Ascending aorta (tissue), 2 donors: Measurements from ENCODE around the gene ZSWIM7. TPM values are rescaled to one million over a fixed set of nuclear protein-coding genes. Genes with fewer than 3 reads are reported as not detected.

Experiments used
- DNase-seq, 2 donors: peaks; one replicate each; pipeline ENCODE4 v3.0.0-alpha.2; 2019; ENCODE audit warnings: low spot score in 2 of 2
- H3K27ac ChIP-seq, 2 donors: fragments of 200-600 bp; sonication (generic); one replicate each; pipeline ENCODE4 v1.5.1; 2016 to 2017; ENCODE audit warnings: mild to moderate bottlenecking in 1 of 2
- H3K27me3 ChIP-seq: fragments of 200-600 bp; sonication (generic); one replicate; pipeline ENCODE4 v1.5.1; 2017
- H3K36me3 ChIP-seq, 2 donors: fragments of 200-600 bp; sonication (generic); one replicate each; pipeline ENCODE4 v1.5.1; 2016
- H3K4me1 ChIP-seq, 2 donors: fragments of 200-600 bp; sonication (generic); one replicate each; pipeline ENCODE4 v1.5.1; 2016 to 2017; ENCODE audit warnings: mild to moderate bottlenecking in 1 of 2
- H3K4me3 ChIP-seq, 2 donors: fragments of 200-600 bp; sonication (generic); one replicate each; pipeline ENCODE4 v1.5.1; 2016 to 2017; ENCODE audit warnings: mild to moderate bottlenecking in 1 of 2
- H3K9me3 ChIP-seq, 2 donors: fragments of 200-600 bp; sonication (generic); one replicate each; pipeline ENCODE4 v1.5.1; 2016
- intact Hi-C: fragments of 100-400 bp; cut with DNase I; formaldehyde crosslinking; loops from one replicate; pipeline ENCODE4 v1.15.1; 2023
- total RNA-seq: library from RNA; depleted of rRNA; stranded (reverse); fragments of >200 nt; gene quantifications from one replicate; pipeline ENCODE4 v1.1.0, GENCODE V29; 2016
- TF ChIP-seq, protein P1 (sequence below), 3 experiments: fragments of 200-600 bp in 2 of 3; fragments of 450-650 bp in 1 of 3; sonication (generic) in 2 of 3; IDR thresholded peaks; one replicate each; pipeline ENCODE4 v1.5.1; 2016 to 2019; ENCODE audit warnings: antibody characterized with exemption in 3 of 3, mild to moderate bottlenecking in 1 of 3, moderate library complexity in 1 of 3

ZSWIM7 gene
- total RNA-seq, 1 donor from 2014 or later, result 0.75 TPM

DNA sequence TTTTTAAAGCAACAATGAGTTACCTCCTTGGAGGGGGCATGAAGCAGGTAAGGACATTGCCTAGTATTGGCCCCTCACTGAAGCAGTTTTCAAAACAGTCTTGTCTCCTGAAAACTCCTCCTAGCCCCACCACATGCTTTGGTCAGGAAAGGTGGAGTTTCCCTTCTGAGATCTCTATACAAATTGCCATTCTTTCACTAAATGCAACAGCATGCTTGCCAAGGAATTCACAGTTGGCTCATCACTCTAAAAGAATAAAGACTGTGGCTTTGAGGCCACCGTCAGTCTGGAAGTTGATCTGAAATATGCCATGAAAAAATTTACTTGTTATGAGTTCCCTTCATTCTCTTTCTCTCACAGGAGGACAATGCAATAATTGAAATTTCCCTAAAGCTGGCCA is 4.3 kb upstream of the ZSWIM7 start:
- no peak overlapping the region for H3K4me3 ChIP-seq
- TF ChIP-seq, protein P1, sequence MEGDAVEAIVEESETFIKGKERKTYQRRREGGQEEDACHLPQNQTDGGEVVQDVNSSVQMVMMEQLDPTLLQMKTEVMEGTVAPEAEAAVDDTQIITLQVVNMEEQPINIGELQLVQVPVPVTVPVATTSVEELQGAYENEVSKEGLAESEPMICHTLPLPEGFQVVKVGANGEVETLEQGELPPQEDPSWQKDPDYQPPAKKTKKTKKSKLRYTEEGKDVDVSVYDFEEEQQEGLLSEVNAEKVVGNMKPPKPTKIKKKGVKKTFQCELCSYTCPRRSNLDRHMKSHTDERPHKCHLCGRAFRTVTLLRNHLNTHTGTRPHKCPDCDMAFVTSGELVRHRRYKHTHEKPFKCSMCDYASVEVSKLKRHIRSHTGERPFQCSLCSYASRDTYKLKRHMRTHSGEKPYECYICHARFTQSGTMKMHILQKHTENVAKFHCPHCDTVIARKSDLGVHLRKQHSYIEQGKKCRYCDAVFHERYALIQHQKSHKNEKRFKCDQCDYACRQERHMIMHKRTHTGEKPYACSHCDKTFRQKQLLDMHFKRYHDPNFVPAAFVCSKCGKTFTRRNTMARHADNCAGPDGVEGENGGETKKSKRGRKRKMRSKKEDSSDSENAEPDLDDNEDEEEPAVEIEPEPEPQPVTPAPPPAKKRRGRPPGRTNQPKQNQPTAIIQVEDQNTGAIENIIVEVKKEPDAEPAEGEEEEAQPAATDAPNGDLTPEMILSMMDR (IDR thresholded peaks at IDR 0.05), result no peak
- intact Hi-C loops, result no loop called here
- no peaks in the 10 kb centered on the region for H3K9me3 ChIP-seq
- peaks cover 61 to 72% of the 10 kb centered on the region in 2 donors for H3K36me3 ChIP-seq
- no peak overlapping the region for H3K27ac ChIP-seq
- H3K4me1 ChIP-seq, result peaks cover 7 to 10% of the 10 kb centered on the region in 2 donors
- no peak for DNase-seq
- no peaks in the 10 kb centered on the region for H3K27me3 ChIP-seq

- no peak overlapping the region for H3K27ac ChIP-seq
- H3K4me1 ChIP-seq, result peaks cover 9 to 12% of the 10 kb centered on the region in 2 donors
- DNase-seq, result no peak
- H3K36me3 ChIP-seq, result peaks cover 52 to 62% of the 10 kb centered on the region in 2 donors
- H3K27me3 ChIP-seq, result no peaks in the 10 kb centered on the region
- TF ChIP-seq, protein P1 (IDR thresholded peaks at IDR 0.05), result no peak
- H3K9me3 ChIP-seq, result no peaks in the 10 kb centered on the region
- intact Hi-C loops, result no loop called here
- no peak overlapping the region for H3K4me3 ChIP-seq
Observed at GRCh38 chr17:16002708-16003260, 3.3 kb upstream of the ZSWIM7 start.

DNA sequence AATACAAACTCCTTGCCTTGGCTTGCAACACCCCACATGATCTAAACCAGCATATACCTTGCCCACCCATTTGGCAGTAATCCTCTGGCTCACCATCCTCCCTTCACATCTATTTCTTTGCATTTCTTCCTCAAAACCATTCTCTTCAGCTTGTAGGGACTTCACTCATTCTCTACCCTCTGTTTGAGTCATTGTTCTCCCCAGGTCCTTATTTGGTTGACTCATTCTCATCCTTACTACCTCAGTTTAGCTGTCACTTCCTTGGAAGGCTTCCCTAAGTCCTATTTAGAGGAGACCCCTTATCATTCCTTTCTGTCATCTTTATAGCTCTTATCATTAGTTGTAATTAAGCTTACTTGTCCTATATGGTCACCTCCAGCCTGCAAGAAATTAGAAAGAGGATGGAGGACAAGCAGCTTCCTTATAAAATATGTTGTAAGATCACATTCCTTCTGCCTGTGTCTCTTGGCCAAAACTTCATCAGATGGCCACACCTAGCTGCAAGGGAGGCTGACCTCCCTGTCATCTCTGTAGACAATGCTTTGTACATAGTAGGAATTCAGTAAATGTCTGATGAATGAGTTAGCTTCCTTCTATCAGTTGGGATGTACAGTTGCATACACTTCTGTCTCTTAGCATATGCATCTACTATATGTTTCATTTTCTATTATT is 1.9 kb upstream of the ZSWIM7 start:
- Histone ChIP-seq H3K9me3 (no peaks in the 10 kb centered on the region), H3K27ac (no peak overlapping the region), H3K36me3 (peaks cover 40 to 50% of the 10 kb centered on the region in 2 donors), H3K4me3 (peak overlapping the region; percentile 75 to 82), H3K4me1 (peaks cover 9 to 12% of the 10 kb centered on the region in 2 donors), H3K27me3 (no peaks in the 10 kb centered on the region)
- TF ChIP-seq, protein P1 (IDR thresholded peaks at IDR 0.05), result no peak
- no peak for DNase-seq
- intact Hi-C loops, result no loop called here

GRCh38 chr17:15999974-16000827 is 697 bp upstream of the ZSWIM7 start:
- peak overlapping the region; percentile 93 to 96 for H3K27ac ChIP-seq
- intact Hi-C loops, result loop anchor here (2.0 kb wide), 2 partner anchors 171 to 739 kb away; no protein-coding TSS in a partner anchor

GRCh38 chr17:15998031-15998562 is 1.4 kb downstream of the ZSWIM7 start:
- Histone ChIP-seq H3K36me3 (peaks cover 9 to 23% of the 10 kb centered on the region in 2 donors), H3K4me1 (peaks cover 9 to 12% of the 10 kb centered on the region in 2 donors), H3K9me3 (no peaks in the 10 kb centered on the region), H3K4me3 (peak overlapping the region in 1 of 2 donors; percentile 75), H3K27me3 (no peaks in the 10 kb centered on the region), H3K27ac (no peak overlapping the region)
- DNase-seq, result no peak
- TF ChIP-seq, protein P1 (IDR thresholded peaks at IDR 0.05), result no peak
- intact Hi-C loops, result loop anchor here (2.0 kb wide), 2 partner anchors 169 to 737 kb away; no protein-coding TSS in a partner anchor

More at GRCh38 chr17:15999974-16000827, 697 bp upstream of the ZSWIM7 start:
- TF ChIP-seq, protein P1 (IDR thresholded peaks at IDR 0.05), result no peak
- Histone ChIP-seq H3K27me3 (no peaks in the 10 kb centered on the region), H3K4me1 (peaks cover 9 to 12% of the 10 kb centered on the region in 2 donors), H3K9me3 (no peaks in the 10 kb centered on the region), H3K36me3 (peaks cover 28 to 38% of the 10 kb centered on the region in 2 donors), H3K4me3 (peak overlapping the region; percentile 75 to 82)
- DNase-seq, result peak in 1 of 2 donors; percentile 73
